Endothelial cell of umbilical vein (primary cell): ENCODE data around the gene SLC35A3. TPM values are rescaled to one million over a fixed set of nuclear protein-coding genes. Genes with fewer than 3 reads are reported as not detected.

Experiments used
- BruUV-seq: library from RNA; stranded (reverse); fragments of 400-500 nt; replicated peaks from 2 replicates; lab custom pipeline; 2021; lab: Mats Ljungman, UMichigan
- CTCF ChIA-PET: fragments of 300-600, 350-600 bp; sonication (Branson Sonifier 250); formaldehyde crosslinking; loops from one replicate; lab custom pipeline; 2021; ENCODE audit warnings: antibody characterized with exemption, inconsistent platforms; lab: Charles Lee
- POLR2A ChIA-PET: fragments of 300-600, 350-600 bp; sonication (Branson Sonifier 250); formaldehyde crosslinking; loops from one replicate; lab custom pipeline; 2021; ENCODE audit warnings: antibody characterized with exemption, inconsistent platforms; lab: Charles Lee
- DNase-seq: peaks from one replicate; pipeline ENCODE4 v3.0.0-alpha.2; 2011; ENCODE audit warnings: low read depth, low spot score
- FAIRE-seq: peaks from 2 replicates; lab custom pipeline; 2011; peaks lifted over from hg19 to GRCh38; lab: Jason Lieb, UNC
- H2AFZ ChIP-seq: 2 replicates; pipeline ENCODE4 v1.6.0; 2012; ENCODE audit warnings: low read depth, low read length, control low read depth, inconsistent platforms
- H3K27ac ChIP-seq: 2 replicates; pipeline ENCODE4 v1.5.1; 2011; ENCODE audit warnings: low read depth, mild to moderate bottlenecking, control low read depth, low read length, moderate library complexity; ENCODE audit not compliant: insufficient read depth
- H3K27me3 ChIP-seq, 2 experiments: 2 replicates each; pipeline versions ENCODE4 v1.6.0 to v1.6.1; 2011; ENCODE audit warnings: low read length in 2 of 2, mixed read lengths in 1 of 2; ENCODE audit not compliant: control insufficient read depth in 2 of 2, insufficient read depth in 2 of 2
- H3K36me3 ChIP-seq, 2 experiments: 2 replicates in 1 of 2; 3 replicates in 1 of 2; pipeline ENCODE4 v1.5.1; 2011; ENCODE audit warnings: low read length in 2 of 2, mild to moderate bottlenecking in 1 of 2, moderate library complexity in 1 of 2; ENCODE audit not compliant: control insufficient read depth in 2 of 2, insufficient read depth in 2 of 2; ENCODE audit errors: extremely low read depth in 1 of 2
- H3K4me1 ChIP-seq: 3 replicates; pipeline ENCODE4 v1.5.1; 2011; ENCODE audit warnings: mild to moderate bottlenecking, low read length; ENCODE audit not compliant: control insufficient read depth, insufficient read depth; ENCODE audit errors: extremely low read depth
- H3K4me2 ChIP-seq: 2 replicates; pipeline ENCODE4 v1.6.1; 2011; ENCODE audit warnings: low read length, control low read depth, mixed read lengths; ENCODE audit not compliant: insufficient read depth
- H3K4me3 ChIP-seq, 3 experiments: fragments of 200-600 bp in 1 of 3; sonication (generic), shearing (Covaris generic) in 1 of 3; replicated peaks in 1 of 3; 2 replicates each; pipeline ENCODE4 v1.5.1; 2011 to 2016; ENCODE audit warnings: control low read depth in 3 of 3, low read length in 3 of 3, mild to moderate bottlenecking in 2 of 3, inconsistent platforms in 1 of 3, low read depth in 1 of 3, moderate library complexity in 1 of 3; ENCODE audit not compliant: insufficient read depth in 1 of 3
- H3K79me2 ChIP-seq: 2 replicates; pipeline ENCODE4 v1.6.0; 2012; ENCODE audit warnings: low read length, inconsistent platforms; ENCODE audit not compliant: control insufficient read depth, insufficient read depth
- H3K9ac ChIP-seq: replicated peaks from 2 replicates; pipeline ENCODE3; 2011; ENCODE audit warnings: low read length, control low read depth; ENCODE audit not compliant: insufficient read depth; ENCODE audit errors: extremely low read depth
- H3K9me1 ChIP-seq: replicated peaks from 3 replicates; pipeline ENCODE4 v1.6.0; 2011; ENCODE audit warnings: mild to moderate bottlenecking, low read length; ENCODE audit not compliant: control insufficient read depth, insufficient read depth; ENCODE audit errors: extremely low read depth
- H3K9me3 ChIP-seq: replicated peaks from 2 replicates; pipeline ENCODE4 v1.5.1; 2012; ENCODE audit warnings: low read length, inconsistent platforms; ENCODE audit not compliant: control insufficient read depth, insufficient read depth
- H4K20me1 ChIP-seq: replicated peaks from 2 replicates; pipeline ENCODE3; 2011; ENCODE audit warnings: mild to moderate bottlenecking, low read length; ENCODE audit not compliant: control insufficient read depth, insufficient read depth; ENCODE audit errors: extremely low read depth
- EZH2 ChIP-seq: IDR thresholded peaks from 2 replicates; pipeline ENCODE4 v1.6.1; 2012; ENCODE audit warnings: borderline replicate concordance, low read depth, mild to moderate bottlenecking, moderate library complexity, low read length, inconsistent platforms; ENCODE audit not compliant: severe bottlenecking
- FOS ChIP-seq: IDR thresholded peaks from 2 replicates; pipeline ENCODE4 v1.6.1; 2011; ENCODE audit warnings: mild to moderate bottlenecking, low read length, moderate library complexity, borderline replicate concordance; ENCODE audit not compliant: insufficient read depth
- GATA2 ChIP-seq: IDR thresholded peaks from 2 replicates; pipeline ENCODE4 v1.7.0; 2011; ENCODE audit warnings: low read depth, mild to moderate bottlenecking, moderate library complexity, mixed read lengths, low read length; ENCODE audit not compliant: insufficient read length, insufficient read depth
- JUN ChIP-seq: IDR thresholded peaks from 2 replicates; pipeline ENCODE4 v1.6.1; 2011; ENCODE audit warnings: borderline replicate concordance, low read depth; ENCODE audit not compliant: insufficient read length, insufficient read depth
- MAX ChIP-seq: IDR thresholded peaks from 2 replicates; pipeline ENCODE4 v1.6.1; 2011; ENCODE audit not compliant: insufficient read depth, insufficient read length
- MYC ChIP-seq: IDR thresholded peaks from one replicate; pipeline ENCODE4 v1.6.1; 2011; ENCODE audit warnings: mild to moderate bottlenecking, low read depth, low read length
- POLR2A ChIP-seq: IDR thresholded peaks from 2 replicates; pipeline ENCODE4 v1.6.1; 2012; ENCODE audit warnings: low read depth, mild to moderate bottlenecking, control low read depth, low read length
- POLR2AphosphoS5 ChIP-seq: IDR thresholded peaks from 2 replicates; pipeline ENCODE4 v1.6.1; 2012; ENCODE audit warnings: low read depth, mild to moderate bottlenecking, control low read depth, low read length, moderate library complexity; ENCODE audit not compliant: insufficient read depth
- dilution Hi-C: fragments of 300-500 bp; cut with MboI; formaldehyde crosslinking; loops from one replicate; pipeline ENCODE4 v1.15.0; 2019; ENCODE audit warnings: low sequenced_read_pairs; ENCODE audit not compliant: extremely low pct_ligation_motif_present
- intact Hi-C: fragments of 100-400 bp; cut with micrococcal nuclease; formaldehyde crosslinking; loops from one replicate; pipeline ENCODE4 v1.10.0; 2022
- polyA plus RNA-seq, 4 experiments: library from polyadenylated mRNA; depleted of rRNA in 3 of 4; stranded (reverse) in 3 of 4; unstranded in 1 of 4; fragments of >200 nt; gene quantifications; 2 replicates each; pipeline versions ENCODE4 v1.2.1 to v1.2.3, GENCODE V29; 2011 to 2012; ENCODE audit warnings: missing spikeins in 1 of 4
- total RNA-seq: library from RNA; stranded (reverse); gene quantifications from 2 replicates; pipeline ENCODE4 v1.2.3, GENCODE V29; 2021
- TF ChIP-seq, protein P1 (sequence below), 2 donors: IDR thresholded peaks; 1 replicate in 1 of 2; 2 replicates in 1 of 2; pipeline ENCODE4 v1.5.1; 2011; ENCODE audit warnings: low read length in 2 of 2, mild to moderate bottlenecking in 2 of 2, moderate library complexity in 2 of 2, control low read depth in 1 of 2, inconsistent platforms in 1 of 2, low read depth in 1 of 2; ENCODE audit not compliant: insufficient read depth in 1 of 2; ENCODE audit errors: extremely low read depth in 1 of 2

SLC35A3 gene
- total and polyA plus RNA-seq, 2 donors (not counting 3 experiments of a cell fraction or from before 2014, with no cell fraction given): 3.6 to 19.0 TPM

- POLR2A ChIA-PET: no interaction called here
- BruUV-seq: no TSS peak
- Histone ChIP-seq H3K27me3 (no peaks in the 10 kb centered on the region), H3K36me3 (no peaks in the 10 kb centered on the region), H3K9me1 (no peaks in the 10 kb centered on the region), H2AFZ (no peak overlapping the region), H3K79me2 (peaks cover 79% of the 10 kb centered on the region), H3K9ac (peak overlapping the region; percentile 98), H3K27ac (peak overlapping the region; percentile 96), H4K20me1 (no peaks in the 10 kb centered on the region), H3K4me1 (peaks cover 24% of the 10 kb centered on the region), H3K9me3 (no peaks in the 10 kb centered on the region), H3K4me3 (peak overlapping the region; percentile 80 to 99 (median 95)), H3K4me2 (peak overlapping the region; percentile 100)
- TF ChIP-seq MYC (no peak), JUN (no peak), POLR2AphosphoS5 (no peak), EZH2 (no peak), MAX (no peak), FOS (no peak), POLR2A (no peak), GATA2 (no peak)
- TF ChIP-seq, protein P1, sequence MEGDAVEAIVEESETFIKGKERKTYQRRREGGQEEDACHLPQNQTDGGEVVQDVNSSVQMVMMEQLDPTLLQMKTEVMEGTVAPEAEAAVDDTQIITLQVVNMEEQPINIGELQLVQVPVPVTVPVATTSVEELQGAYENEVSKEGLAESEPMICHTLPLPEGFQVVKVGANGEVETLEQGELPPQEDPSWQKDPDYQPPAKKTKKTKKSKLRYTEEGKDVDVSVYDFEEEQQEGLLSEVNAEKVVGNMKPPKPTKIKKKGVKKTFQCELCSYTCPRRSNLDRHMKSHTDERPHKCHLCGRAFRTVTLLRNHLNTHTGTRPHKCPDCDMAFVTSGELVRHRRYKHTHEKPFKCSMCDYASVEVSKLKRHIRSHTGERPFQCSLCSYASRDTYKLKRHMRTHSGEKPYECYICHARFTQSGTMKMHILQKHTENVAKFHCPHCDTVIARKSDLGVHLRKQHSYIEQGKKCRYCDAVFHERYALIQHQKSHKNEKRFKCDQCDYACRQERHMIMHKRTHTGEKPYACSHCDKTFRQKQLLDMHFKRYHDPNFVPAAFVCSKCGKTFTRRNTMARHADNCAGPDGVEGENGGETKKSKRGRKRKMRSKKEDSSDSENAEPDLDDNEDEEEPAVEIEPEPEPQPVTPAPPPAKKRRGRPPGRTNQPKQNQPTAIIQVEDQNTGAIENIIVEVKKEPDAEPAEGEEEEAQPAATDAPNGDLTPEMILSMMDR (IDR thresholded peaks at IDR 0.05; ENCODE audit: extremely low read depth in 1 of 2, insufficient read depth in 1 of 2, low read depth in 1 of 2, low read length in 2 of 2): no peak
- CTCF ChIA-PET: interaction anchor here (0.8 to 1.3 kb wide), 3 partner anchors 8 to 829 kb away, joined by 3 to 6 read pairs (median 3); no protein-coding TSS in a partner anchor
- dilution Hi-C loops: no loop called here
- intact Hi-C loops: loop anchor here (1.0 to 10.0 kb wide), 5 partner anchors 227 to 828 kb away; partner anchors contain the start of gene RTCA
- DNase-seq (peak; percentile 28), FAIRE-seq (no peak)
Observed at GRCh38 chr1:100039591-100039990, 69.8 kb downstream of the SLC35A3 start.
